Femur (tissue), 1 donor: ENCODE data around the gene PIM2.
"Not testable (repeated sequence)": the region's sequence is repeated elsewhere in the genome, so short reads cannot be mapped to it uniquely, and the experiment has no call there.

ENCODE experiments used
- DNase-seq: peaks from one replicate; pipeline ENCODE4 v3.0.0-alpha.2; 2017

The PIM2 gene

GRCh38 chrX:48904180-48904579 is 14.6 kb downstream of the PIM2 start:
- DNase-seq, result no peak

GRCh38 chrX:48903290-48903689 is 15.5 kb downstream of the PIM2 start:
- no peak for DNase-seq

- no peak for DNase-seq
These were observed 16.0 kb downstream of the PIM2 start for GRCh38 chrX:48902776-48903175.

GRCh38 chrX:48902135-48902534 is 16.7 kb downstream of the PIM2 start:
- no peak for DNase-seq

GRCh38 chrX:48901069-48901468 is 17.8 kb downstream of the PIM2 start:
- DNase-seq, result no peak

- DNase-seq, result no peak
These were observed 19.8 kb downstream of the PIM2 start for GRCh38 chrX:48899078-48899410.

- DNase-seq, result peak; percentile 95
These were observed 21.1 kb downstream of the PIM2 start, which contains the start of the genes PQBP1 and TIMM17B for GRCh38 chrX:48897625-48898306. Gene PQBP1, plus strand, starts transcription at chrX:48897930. Its CDS starts 580 bp downstream, at chrX:48898510. Gene TIMM17B, minus strand, starts transcription at chrX:48897768. Its CDS starts 19 bp downstream, at chrX:48897749.

- DNase-seq, result peak; percentile 82
These were observed 21.6 kb downstream of the PIM2 start for GRCh38 chrX:48897157-48897624.

- DNase-seq, result no peak
These were observed 22.2 kb downstream of the PIM2 start for GRCh38 chrX:48896611-48897011.

- no peak for DNase-seq
These were observed 23.9 kb downstream of the PIM2 start for GRCh38 chrX:48894891-48895290.

GRCh38 chrX:48893556-48894348 is 25.1 kb downstream of the PIM2 start:
- no peak for DNase-seq

- DNase-seq, result no peak
These were observed 25.9 kb downstream of the PIM2 start for GRCh38 chrX:48892896-48893295.

GRCh38 chrX:48891402-48892288 is 27.2 kb downstream of the PIM2 start:
- peak; percentile 88 for DNase-seq

GRCh38 chrX:48890934-48891401 is 27.9 kb downstream of the PIM2 start:
- peak; percentile 35 for DNase-seq

GRCh38 chrX:48890296-48890925 is 28.4 kb downstream of the PIM2 start:
- no peak for DNase-seq

GRCh38 chrX:48886586-48886985 is 32.2 kb downstream of the PIM2 start:
- not testable (repeated sequence) for DNase-seq

GRCh38 chrX:48883729-48884128 is 35.1 kb downstream of the PIM2 start:
- DNase-seq, result no peak

- not testable (repeated sequence) for DNase-seq
These were observed 41.9 kb downstream of the PIM2 start for GRCh38 chrX:48876944-48877343.

- DNase-seq, result not testable (repeated sequence)
These were observed 46.8 kb downstream of the PIM2 start for GRCh38 chrX:48872017-48872416.

- no peak for DNase-seq
These were observed 54.6 kb downstream of the PIM2 start for GRCh38 chrX:48864210-48864609.
